Mesenteric fat pad (tissue), 1 donor: ENCODE data around the gene ABCG5. TPM values are rescaled to one million over a fixed set of nuclear protein-coding genes. Genes with fewer than 3 reads are reported as not detected.

Source experiments
- DNase-seq: peaks from one replicate; pipeline ENCODE4 v3.0.0-alpha.2; 2020; ENCODE audit warnings: low spot score
- long read RNA-seq: library from polyadenylated mRNA; unstranded; transcript quantifications from one replicate; pipeline ENCODE4 v2.0.0, GENCODE V29; 2020
- total RNA-seq: library from RNA; stranded (reverse); fragmentation: NEBNext Ultra II Directional; extraction: Animal tissue kit (Norgen Biotek cat#: 25700); gene quantifications from one replicate; pipeline ENCODE4 v1.2.1, GENCODE V29; 2021
- donor health status: DM: yes; HTN: yes; CAD: no.

Gene ABCG5
- total RNA-seq: not detected
- long read RNA-seq: 0 reads

DNA sequence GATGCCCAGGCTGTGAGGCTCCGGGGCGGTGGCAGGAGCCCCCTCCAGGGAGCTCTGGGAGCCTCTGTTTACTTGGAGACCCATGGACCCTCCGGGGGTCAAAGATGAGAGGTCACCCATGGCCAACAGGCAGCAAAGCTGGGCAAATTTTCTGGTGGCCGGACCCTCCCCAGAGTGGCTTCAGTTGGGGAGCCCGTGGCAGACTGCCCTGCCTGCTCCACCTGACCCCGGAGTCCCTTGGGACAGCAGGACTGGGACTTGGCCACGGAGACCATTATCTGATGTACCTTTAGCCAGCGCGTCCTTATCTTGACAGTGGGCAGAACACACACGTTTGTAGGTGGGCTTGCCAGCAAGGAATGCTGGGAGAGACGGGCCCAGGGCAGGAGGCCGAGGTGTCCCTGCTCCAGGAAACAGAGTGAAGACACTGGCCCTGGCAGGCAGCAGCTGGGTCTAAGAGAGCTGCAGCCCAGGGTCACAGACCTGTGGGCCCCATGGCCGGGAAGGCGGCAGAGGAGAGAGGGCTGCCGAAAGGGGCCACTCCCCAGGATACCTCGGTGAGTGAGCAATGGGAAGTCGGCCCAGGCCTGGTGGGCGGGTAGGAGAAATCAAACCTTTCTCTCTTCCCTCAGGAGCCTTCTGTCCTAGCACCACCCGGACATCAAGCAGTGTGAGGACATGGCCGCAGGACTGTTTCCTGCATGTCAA, at the start of gene ABCG5, which contains the start of gene ABCG8:
TSS of gene ABCG5 (minus strand) at position 280 of the 708 bp plus-strand sequence. CDS start at position 120, 160 bp downstream.
TSS of gene ABCG8 (plus strand) at position 412 of the 708 bp plus-strand sequence. CDS start at position 495, 83 bp downstream.
- peak; percentile 59 for DNase-seq

GRCh38 chr2:43887176-43887575, 48.5 kb upstream of the ABCG5 start:
- no peak for DNase-seq

- DNase-seq: no peak
Observed at GRCh38 chr2:43885132-43885632, 46.5 kb upstream of the ABCG5 start.

DNA sequence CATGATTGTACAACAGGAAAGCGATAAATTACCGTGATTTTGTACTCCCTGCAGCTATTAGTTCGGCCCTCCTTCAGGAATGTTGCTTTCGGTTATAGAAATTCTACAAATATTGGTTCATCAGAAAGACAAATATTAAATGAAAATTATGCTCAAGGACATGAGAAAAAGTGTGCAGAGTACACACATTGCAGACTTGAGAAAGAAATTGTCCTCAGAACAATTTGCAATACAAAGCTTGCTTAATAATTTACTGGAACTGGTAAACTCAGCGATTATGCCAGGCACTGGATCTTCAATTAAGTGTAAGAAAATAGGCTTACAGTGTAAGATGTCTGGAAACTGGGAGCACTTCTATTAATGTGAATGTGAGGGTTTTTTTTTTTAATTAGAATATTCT, 46.0 kb upstream of the ABCG5 start:
- DNase-seq: no peak

DNA sequence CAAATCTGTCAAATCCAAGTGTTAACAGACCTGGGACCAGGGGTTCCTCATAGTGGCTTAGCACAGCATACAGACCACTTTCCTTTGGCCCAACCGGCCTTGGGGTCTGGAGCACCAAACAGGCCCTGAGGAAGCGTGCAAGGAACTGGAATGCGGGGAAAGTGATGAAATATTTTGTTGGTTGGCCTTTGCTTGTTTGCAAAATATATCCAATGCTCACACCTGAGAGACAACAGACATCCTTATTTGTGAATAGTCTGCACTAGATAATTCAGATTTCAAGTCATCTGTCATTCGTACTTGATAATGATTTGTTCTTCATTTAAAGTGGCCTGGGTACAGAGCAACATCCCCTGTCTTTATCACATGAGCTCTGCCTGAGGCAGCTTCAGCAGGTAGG, 43.7 kb upstream of the ABCG5 start:
- DNase-seq: no peak

GRCh38 chr2:43880952-43881351, 42.3 kb upstream of the ABCG5 start:
- no peak for DNase-seq

GRCh38 chr2:43880471-43880870, 41.8 kb upstream of the ABCG5 start:
- DNase-seq: no peak

GRCh38 chr2:43879261-43879660, 40.6 kb upstream of the ABCG5 start:
- DNase-seq: no peak

DNA sequence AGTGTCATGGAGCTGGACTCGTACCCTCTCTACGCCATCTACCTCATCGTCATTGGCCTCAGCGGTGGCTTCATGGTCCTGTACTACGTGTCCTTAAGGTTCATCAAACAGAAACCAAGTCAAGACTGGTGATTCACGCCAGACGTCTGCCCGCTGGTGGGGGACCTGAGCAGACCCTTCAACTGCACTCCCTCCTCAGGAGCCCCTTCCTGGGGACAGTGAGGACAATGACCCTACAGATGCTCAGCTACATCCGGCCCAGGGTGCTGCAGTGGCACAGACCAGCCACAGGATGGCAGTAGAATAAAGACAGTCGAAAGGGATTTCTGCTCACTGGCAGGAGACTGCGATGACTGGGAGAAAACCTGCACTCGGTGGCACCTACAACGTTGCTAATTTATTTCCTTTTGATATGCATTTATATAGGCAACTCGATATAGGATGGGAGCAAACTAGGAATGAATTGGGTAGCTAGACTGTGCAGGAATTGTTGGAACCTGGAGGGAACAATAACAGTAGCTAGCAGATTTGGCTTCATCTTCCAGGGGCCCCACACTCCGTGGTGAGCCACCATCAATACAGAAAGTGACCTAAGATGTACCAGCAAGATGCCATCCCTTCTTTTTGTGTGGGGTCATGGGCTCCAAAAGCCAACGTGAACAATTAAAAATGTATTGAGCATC, 39.3 kb upstream of the ABCG5 start:
- no peak for DNase-seq

DNA sequence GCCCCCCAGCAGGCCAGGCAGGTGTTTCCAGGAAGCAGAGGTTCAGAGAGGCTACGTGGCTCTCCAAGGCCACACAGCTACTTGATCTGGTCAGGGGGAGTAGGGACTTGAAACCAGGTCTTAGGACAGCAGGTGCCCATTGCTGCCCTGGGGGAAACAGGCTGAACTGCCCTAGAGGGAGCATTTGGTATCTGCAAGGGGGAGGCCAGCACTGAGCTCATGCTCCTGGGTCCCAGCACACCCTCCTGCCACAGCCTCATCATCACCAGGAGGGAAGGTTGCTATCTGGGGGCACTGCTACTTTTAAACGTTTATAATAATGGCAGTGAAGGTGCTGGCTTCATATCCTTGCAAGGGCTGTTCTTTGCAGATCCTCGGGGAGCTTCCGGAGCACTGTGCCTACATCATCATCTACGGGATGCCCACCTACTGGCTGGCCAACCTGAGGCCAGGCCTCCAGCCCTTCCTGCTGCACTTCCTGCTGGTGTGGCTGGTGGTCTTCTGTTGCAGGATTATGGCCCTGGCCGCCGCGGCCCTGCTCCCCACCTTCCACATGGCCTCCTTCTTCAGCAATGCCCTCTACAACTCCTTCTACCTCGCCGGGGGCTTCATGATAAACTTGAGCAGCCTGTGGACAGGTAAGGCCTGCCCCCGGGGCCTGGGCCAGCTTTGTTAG, 36.3 kb upstream of the ABCG5 start:
- DNase-seq: no peak

DNA sequence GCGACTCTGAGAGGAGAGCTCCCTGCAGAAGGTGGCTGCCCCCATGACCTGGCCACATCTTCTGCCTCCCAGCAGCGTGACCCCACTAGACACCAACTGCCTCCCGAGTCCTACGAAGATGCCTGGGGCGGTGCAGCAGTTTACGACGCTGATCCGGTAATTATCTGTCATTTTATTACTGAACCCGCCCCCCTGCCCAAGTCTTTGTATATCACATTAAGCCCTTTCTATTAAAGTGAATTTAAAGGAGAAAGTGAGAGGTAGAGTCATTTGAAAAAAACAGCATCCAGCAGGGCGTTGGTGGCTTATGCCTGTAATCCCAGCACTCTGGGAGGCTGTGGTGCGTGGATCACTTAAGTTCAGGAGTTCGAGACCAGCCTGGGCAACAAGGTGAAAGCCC, 33.5 kb upstream of the ABCG5 start:
- DNase-seq: no peak

GRCh38 chr2:43855292-43855691, 16.7 kb upstream of the ABCG5 start:
- DNase-seq: no peak

DNA sequence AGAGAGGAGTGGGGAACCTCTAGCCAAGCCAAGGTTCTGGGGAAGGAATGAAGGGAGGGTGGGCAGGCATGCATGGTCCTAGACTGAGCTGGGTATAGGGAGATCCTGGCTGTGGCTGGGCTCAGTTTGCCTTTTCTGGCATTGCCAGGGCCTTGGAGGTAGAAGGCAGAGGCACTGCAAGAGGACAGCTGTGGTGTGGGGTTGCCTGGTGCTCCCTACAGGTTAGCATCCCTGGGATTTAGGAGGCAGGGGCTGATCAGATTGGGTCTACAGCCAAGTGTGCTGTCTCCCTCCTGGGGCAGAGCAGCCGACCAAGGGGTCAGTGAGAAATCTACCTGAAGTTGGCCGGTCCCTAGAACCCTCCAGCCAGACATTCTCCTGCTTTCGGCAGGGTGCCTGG, 16.0 kb upstream of the ABCG5 start:
- DNase-seq: no peak

- no peak for DNase-seq
Observed at GRCh38 chr2:43853141-43854081, 14.8 kb upstream of the ABCG5 start.

DNA sequence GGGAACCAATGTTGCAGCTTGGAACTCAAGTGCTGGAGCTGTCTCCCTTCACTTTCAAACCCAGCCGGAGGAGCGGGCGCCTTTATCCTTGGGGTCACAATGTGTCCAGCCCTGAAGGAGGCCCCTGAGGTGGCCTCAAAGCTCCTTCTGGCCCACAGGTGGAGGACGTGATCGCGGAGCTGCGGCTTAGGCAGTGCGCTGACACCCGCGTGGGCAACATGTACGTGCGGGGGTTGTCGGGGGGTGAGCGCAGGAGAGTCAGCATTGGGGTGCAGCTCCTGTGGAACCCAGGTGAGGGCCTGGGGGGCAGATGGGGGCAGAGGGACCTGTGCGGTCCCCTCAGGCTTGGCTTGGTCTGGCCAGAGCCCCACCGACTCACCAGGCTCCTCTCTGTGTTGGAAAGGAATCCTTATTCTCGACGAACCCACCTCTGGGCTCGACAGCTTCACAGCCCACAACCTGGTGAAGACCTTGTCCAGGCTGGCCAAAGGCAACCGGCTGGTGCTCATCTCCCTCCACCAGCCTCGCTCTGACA, 13.6 kb upstream of the ABCG5 start:
- DNase-seq: no peak

- no peak for DNase-seq
Observed at GRCh38 chr2:43851011-43851980, 12.7 kb upstream of the ABCG5 start.

GRCh38 chr2:43848214-43848613, 9.6 kb upstream of the ABCG5 start:
- DNase-seq: no peak

- no peak for DNase-seq
Observed at GRCh38 chr2:43846140-43846793, 7.6 kb upstream of the ABCG5 start.

DNA sequence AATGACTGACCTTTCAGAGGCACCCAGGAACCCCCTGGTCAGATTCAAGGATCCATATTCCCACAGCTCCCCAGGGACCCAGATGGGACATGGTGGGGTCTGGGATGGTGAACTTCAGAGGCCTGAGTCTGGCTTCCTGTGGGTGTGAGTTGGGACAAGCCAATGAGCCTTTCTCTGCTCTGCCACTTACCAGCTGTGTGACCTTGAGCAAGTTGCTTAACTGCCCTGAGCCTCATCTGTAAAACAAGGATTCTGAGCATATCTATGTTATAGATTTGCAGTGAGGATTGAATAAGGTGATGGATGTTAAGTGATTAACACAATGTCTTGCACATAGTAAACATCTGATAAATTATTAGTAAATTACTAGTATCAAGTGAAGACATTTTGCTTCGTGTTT, 6.5 kb upstream of the ABCG5 start:
- DNase-seq: no peak
